ENCODE measurements around the gene ADGRG6. TPM values are rescaled to one million over a fixed set of nuclear protein-coding genes. Genes with fewer than 3 reads are reported as not detected.

Gene ADGRG6
- polyA plus RNA-seq, 1 of the 3 experiments (the other 2 are of a cell fraction): 61.5 TPM

DNA sequence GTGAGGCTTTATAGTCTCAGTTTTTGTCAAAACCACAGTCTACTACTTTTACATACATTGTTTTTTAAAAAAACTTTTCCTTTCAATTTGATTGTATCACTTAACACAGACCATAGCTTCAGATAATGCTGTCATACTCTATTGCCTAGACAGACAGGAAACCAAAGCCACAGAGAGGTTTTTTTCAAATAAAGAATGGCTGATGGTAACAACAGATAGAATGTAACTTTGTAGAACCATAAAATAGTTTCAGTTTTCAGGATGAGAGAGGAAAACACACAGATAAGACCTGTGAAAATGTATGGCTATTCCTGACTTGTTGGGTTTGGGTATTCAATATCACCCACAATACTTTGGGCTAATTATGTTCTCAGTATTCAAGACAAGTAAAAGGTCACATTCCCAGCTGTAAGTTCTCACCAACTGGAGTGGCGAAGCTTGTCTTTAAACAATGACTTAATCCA lies 94.0 kb downstream of the ADGRG6 start (continued):
- TF ChIP-seq, protein P1, sequence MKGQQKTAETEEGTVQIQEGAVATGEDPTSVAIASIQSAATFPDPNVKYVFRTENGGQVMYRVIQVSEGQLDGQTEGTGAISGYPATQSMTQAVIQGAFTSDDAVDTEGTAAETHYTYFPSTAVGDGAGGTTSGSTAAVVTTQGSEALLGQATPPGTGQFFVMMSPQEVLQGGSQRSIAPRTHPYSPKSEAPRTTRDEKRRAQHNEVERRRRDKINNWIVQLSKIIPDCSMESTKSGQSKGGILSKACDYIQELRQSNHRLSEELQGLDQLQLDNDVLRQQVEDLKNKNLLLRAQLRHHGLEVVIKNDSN (IDR thresholded peaks at IDR 0.05; ENCODE audit: borderline replicate concordance, low read depth): no peak
- no peak for TF ChIP-seq TAF1 (IDR thresholded peaks at IDR 0.05; ENCODE audit: borderline replicate concordance, low read depth, low read length)
- 0 out of 2 replicates have a peak, but pooled peaks have one; percentile 25 for TF ChIP-seq TEAD4 (IDR thresholded peaks at IDR 0.05; ENCODE audit: borderline replicate concordance, insufficient read depth)
- TF ChIP-seq, protein P2, sequence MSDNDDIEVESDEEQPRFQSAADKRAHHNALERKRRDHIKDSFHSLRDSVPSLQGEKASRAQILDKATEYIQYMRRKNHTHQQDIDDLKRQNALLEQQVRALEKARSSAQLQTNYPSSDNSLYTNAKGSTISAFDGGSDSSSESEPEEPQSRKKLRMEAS (IDR thresholded peaks at IDR 0.05; ENCODE audit: low read depth): no peak
- TF ChIP-seq EZH2phosphoT487 (IDR thresholded peaks at IDR 0.05; ENCODE audit: borderline replicate concordance, low read depth): no peak
- 0 out of 2 replicates have a peak, but pooled peaks have one; percentile 23 for TF ChIP-seq RXRA (IDR thresholded peaks at IDR 0.05; ENCODE audit: borderline replicate concordance, low read depth)
- TF ChIP-seq, protein P3, sequence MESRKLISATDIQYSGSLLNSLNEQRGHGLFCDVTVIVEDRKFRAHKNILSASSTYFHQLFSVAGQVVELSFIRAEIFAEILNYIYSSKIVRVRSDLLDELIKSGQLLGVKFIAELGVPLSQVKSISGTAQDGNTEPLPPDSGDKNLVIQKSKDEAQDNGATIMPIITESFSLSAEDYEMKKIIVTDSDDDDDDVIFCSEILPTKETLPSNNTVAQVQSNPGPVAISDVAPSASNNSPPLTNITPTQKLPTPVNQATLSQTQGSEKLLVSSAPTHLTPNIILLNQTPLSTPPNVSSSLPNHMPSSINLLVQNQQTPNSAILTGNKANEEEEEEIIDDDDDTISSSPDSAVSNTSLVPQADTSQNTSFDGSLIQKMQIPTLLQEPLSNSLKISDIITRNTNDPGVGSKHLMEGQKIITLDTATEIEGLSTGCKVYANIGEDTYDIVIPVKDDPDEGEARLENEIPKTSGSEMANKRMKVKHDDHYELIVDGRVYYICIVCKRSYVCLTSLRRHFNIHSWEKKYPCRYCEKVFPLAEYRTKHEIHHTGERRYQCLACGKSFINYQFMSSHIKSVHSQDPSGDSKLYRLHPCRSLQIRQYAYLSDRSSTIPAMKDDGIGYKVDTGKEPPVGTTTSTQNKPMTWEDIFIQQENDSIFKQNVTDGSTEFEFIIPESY (IDR thresholded peaks at IDR 0.05; ENCODE audit: borderline replicate concordance, low read depth): no peak

DNA sequence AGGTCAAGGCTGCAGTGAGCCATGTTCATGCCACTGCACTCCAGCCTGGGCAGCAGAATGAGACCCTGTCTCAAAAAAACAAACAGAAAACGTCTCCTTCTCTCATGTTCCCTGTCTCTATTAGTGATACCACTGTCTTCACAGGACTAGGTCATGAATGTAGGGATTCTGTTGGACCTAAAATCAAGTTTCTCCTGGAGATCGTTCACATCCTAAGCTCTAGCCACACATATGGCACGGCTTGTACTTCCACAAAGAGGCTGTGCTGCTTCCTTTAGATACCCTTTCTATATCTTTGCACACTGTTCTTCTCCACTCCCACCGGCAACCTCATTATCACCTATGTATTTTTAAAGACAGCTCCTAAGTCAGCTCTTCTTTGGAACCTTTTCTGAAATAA lies 96.5 kb downstream of the ADGRG6 start:
- no peak for DNase-seq
- ChIA-PET POLR2A (no interaction called here), CTCF (no interaction called here)
- Histone ChIP-seq H3K9ac (no peak overlapping the region), H3F3A (replicated peaks; ENCODE audit: insufficient read depth) (peaks cover 51% of the 10 kb centered on the region), H3K36me3 (replicated peaks in 1 of 2; ENCODE audit: control insufficient read depth in 1 of 2, insufficient read depth in 2 of 2, low read length in 1 of 2) (peaks cover 28 to 64% of the 10 kb centered on the region in 2 experiments), H3K9me3 (no peaks in the 10 kb centered on the region), H3K27me3 (ENCODE audit: insufficient read depth) (no peaks in the 10 kb centered on the region), H4K20me1 (ENCODE audit: insufficient read depth) (no peaks in the 10 kb centered on the region), H3K4me2 (no peak overlapping the region), H3K27ac (ENCODE audit: low read depth in 2 of 2, low read length in 1 of 2) (no peak overlapping the region), H3K4me3 (ENCODE audit: low read depth in 2 of 2, low read length in 1 of 2) (no peak overlapping the region), H2AFZ (ENCODE audit: low read depth) (no peak overlapping the region), H3K79me2 (ENCODE audit: insufficient read depth) (peaks cover 7% of the 10 kb centered on the region; the same call in 1 of the 2 replicates), H3K4me1 (ENCODE audit: control insufficient read depth in 1 of 2, insufficient read depth in 2 of 2, low read depth in 1 of 2, low read length in 1 of 2) (peaks cover 0 to 27% of the 10 kb centered on the region in 2 experiments; a peak in 2 of 4 replicates), H3K9me2 (no peaks in the 10 kb centered on the region)
- 32% methylated on average over 4 of the region's 4 CpGs for WGBS (ENCODE audit: low lambda C conversion rate)
- TF ChIP-seq RAD21 (IDR thresholded peaks at IDR 0.05; ENCODE audit: low read length): no peak
- TF ChIP-seq, protein P2 (IDR thresholded peaks at IDR 0.05; ENCODE audit: low read depth): no peak
- TF ChIP-seq MXI1 (IDR thresholded peaks at IDR 0.05; ENCODE audit: low read depth, low read length): no peak
- TF ChIP-seq SIN3A (IDR thresholded peaks at IDR 0.05; ENCODE audit: borderline replicate concordance, low read depth, low read length): no peak
- TF ChIP-seq, protein P4, sequence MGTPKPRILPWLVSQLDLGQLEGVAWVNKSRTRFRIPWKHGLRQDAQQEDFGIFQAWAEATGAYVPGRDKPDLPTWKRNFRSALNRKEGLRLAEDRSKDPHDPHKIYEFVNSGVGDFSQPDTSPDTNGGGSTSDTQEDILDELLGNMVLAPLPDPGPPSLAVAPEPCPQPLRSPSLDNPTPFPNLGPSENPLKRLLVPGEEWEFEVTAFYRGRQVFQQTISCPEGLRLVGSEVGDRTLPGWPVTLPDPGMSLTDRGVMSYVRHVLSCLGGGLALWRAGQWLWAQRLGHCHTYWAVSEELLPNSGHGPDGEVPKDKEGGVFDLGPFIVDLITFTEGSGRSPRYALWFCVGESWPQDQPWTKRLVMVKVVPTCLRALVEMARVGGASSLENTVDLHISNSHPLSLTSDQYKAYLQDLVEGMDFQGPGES (IDR thresholded peaks at IDR 0.05; ENCODE audit: low read depth, low read length): no peak
- no peak for TF ChIP-seq EZH2phosphoT487 (IDR thresholded peaks at IDR 0.05; ENCODE audit: borderline replicate concordance, low read depth)
- no peak for TF ChIP-seq EP300 (IDR thresholded peaks at IDR 0.05; ENCODE audit: borderline replicate concordance in 1 of 2, low read depth in 1 of 2, low read length in 1 of 2)
- no peak for TF ChIP-seq YY1 (IDR thresholded peaks at IDR 0.05; ENCODE audit: low read depth)
- TF ChIP-seq, protein P3 (IDR thresholded peaks at IDR 0.05; ENCODE audit: borderline replicate concordance, low read depth): no peak
- TF ChIP-seq, protein P5, sequence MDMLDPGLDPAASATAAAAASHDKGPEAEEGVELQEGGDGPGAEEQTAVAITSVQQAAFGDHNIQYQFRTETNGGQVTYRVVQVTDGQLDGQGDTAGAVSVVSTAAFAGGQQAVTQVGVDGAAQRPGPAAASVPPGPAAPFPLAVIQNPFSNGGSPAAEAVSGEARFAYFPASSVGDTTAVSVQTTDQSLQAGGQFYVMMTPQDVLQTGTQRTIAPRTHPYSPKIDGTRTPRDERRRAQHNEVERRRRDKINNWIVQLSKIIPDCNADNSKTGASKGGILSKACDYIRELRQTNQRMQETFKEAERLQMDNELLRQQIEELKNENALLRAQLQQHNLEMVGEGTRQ (IDR thresholded peaks at IDR 0.05; ENCODE audit: borderline replicate concordance, low read depth, low read length): no peak
- no peak for TF ChIP-seq TEAD4 (IDR thresholded peaks at IDR 0.05; ENCODE audit: borderline replicate concordance, insufficient read depth)
- TF ChIP-seq GATA2 (CRISPR knock-in tag; IDR thresholded peaks at IDR 0.05): no peak
